ENCODE results near the gene ITGB1BP1.
A peak's percentile ranks its signal among the peaks of the same experiment; 100 is the strongest.

ITGB1BP1 gene

GRCh38 chr2:9423100-9423921, at the start of gene ITGB1BP1, which contains the start of gene CPSF3:
Gene ITGB1BP1, minus strand, starts transcription at chr2:9423528. Its CDS starts 4,831 bp downstream, at chr2:9418697.
Gene CPSF3, plus strand, starts transcription at chr2:9423654. Its CDS starts 120 bp downstream, at chr2:9423774.
- peak; percentile 90 for FAIRE-seq

- no peak for FAIRE-seq
Measured at GRCh38 chr2:9472511-9472910, 49.2 kb upstream of the ITGB1BP1 start.

GRCh38 chr2:9471206-9471605, 47.9 kb upstream of the ITGB1BP1 start:
- no peak for FAIRE-seq

GRCh38 chr2:9467687-9468086, 44.4 kb upstream of the ITGB1BP1 start:
- FAIRE-seq, result no peak

- FAIRE-seq, result no peak
Measured at GRCh38 chr2:9466147-9466683, 42.9 kb upstream of the ITGB1BP1 start.

GRCh38 chr2:9465170-9465569, 41.8 kb upstream of the ITGB1BP1 start:
- FAIRE-seq, result no peak

GRCh38 chr2:9463698-9464034, 40.3 kb upstream of the ITGB1BP1 start:
- no peak for FAIRE-seq

- FAIRE-seq, result no peak
Measured at GRCh38 chr2:9462886-9463697, 39.8 kb upstream of the ITGB1BP1 start.

GRCh38 chr2:9462313-9462712, 39.0 kb upstream of the ITGB1BP1 start:
- no peak for FAIRE-seq

- FAIRE-seq, result no peak
Measured at GRCh38 chr2:9461079-9461478, 37.8 kb upstream of the ITGB1BP1 start.

GRCh38 chr2:9460441-9461017, 37.2 kb upstream of the ITGB1BP1 start:
- no peak for FAIRE-seq

GRCh38 chr2:9451231-9451630, 27.9 kb upstream of the ITGB1BP1 start:
- FAIRE-seq, result no peak

GRCh38 chr2:9445089-9445488, 21.8 kb upstream of the ITGB1BP1 start:
- FAIRE-seq, result no peak

GRCh38 chr2:9443526-9443925, 20.2 kb upstream of the ITGB1BP1 start:
- no peak for FAIRE-seq

GRCh38 chr2:9441556-9441955, 18.2 kb upstream of the ITGB1BP1 start:
- FAIRE-seq, result no peak

- FAIRE-seq, result peak; percentile 8
Measured at GRCh38 chr2:9440058-9440727, 16.9 kb upstream of the ITGB1BP1 start.

- no peak for FAIRE-seq
Measured at GRCh38 chr2:9439536-9439935, 16.2 kb upstream of the ITGB1BP1 start.

- FAIRE-seq, result no peak
Measured at GRCh38 chr2:9434489-9434888, 11.2 kb upstream of the ITGB1BP1 start.

GRCh38 chr2:9430316-9431293, 7.3 kb upstream of the ITGB1BP1 start:
- no peak for FAIRE-seq

GRCh38 chr2:9428965-9429577, 5.7 kb upstream of the ITGB1BP1 start:
- FAIRE-seq, result no peak
